ENCODE data around the gene SLC4A5.
"Not testable (repeated sequence)": the region's sequence is repeated elsewhere in the genome, so short reads cannot be mapped to it uniquely, and the experiment has no call there.

SLC4A5 gene

GRCh38 chr2:74367789-74368188, 24.6 kb upstream of the SLC4A5 start:
- no peak for DNase-seq (ENCODE audit: low read depth in 3 of 3)

GRCh38 chr2:74366036-74366435, 22.8 kb upstream of the SLC4A5 start:
- DNase-seq (ENCODE audit: low read depth in 3 of 3): no peak

- DNase-seq (ENCODE audit: low read depth in 3 of 3): no peak
Measured at GRCh38 chr2:74364533-74365505, 21.6 kb upstream of the SLC4A5 start.

GRCh38 chr2:74361327-74361726, 18.1 kb upstream of the SLC4A5 start:
- no peak for DNase-seq (ENCODE audit: low read depth in 3 of 3)

GRCh38 chr2:74357627-74358026, 14.4 kb upstream of the SLC4A5 start:
- no peak for DNase-seq (ENCODE audit: low read depth in 3 of 3)

GRCh38 chr2:74349889-74350288, 6.7 kb upstream of the SLC4A5 start:
- DNase-seq (ENCODE audit: low read depth in 3 of 3): no peak

- no peak for DNase-seq (ENCODE audit: low read depth in 3 of 3)
Measured at GRCh38 chr2:74347742-74348141, 4.5 kb upstream of the SLC4A5 start.

- DNase-seq (ENCODE audit: low read depth in 3 of 3): no peak
Measured at GRCh38 chr2:74347303-74347702, 4.1 kb upstream of the SLC4A5 start.

- no peak for DNase-seq (ENCODE audit: low read depth in 3 of 3)
Measured at GRCh38 chr2:74345272-74345943, 2.2 kb upstream of the SLC4A5 start.

- not testable (repeated sequence) for DNase-seq (ENCODE audit: low read depth in 3 of 3)
Measured at GRCh38 chr2:74336227-74336626, 7.0 kb downstream of the SLC4A5 start.

- peak; percentile 42 to 60 (median 56) for DNase-seq (ENCODE audit: low read depth in 3 of 3)
Measured at GRCh38 chr2:74334931-74335333, 8.3 kb downstream of the SLC4A5 start.

- no peak for DNase-seq (ENCODE audit: low read depth in 3 of 3)
Measured at GRCh38 chr2:74333896-74334586, 9.2 kb downstream of the SLC4A5 start.

GRCh38 chr2:74333175-74333574, 10.0 kb downstream of the SLC4A5 start:
- DNase-seq (ENCODE audit: low read depth in 3 of 3): no peak

GRCh38 chr2:74332550-74333174, 10.6 kb downstream of the SLC4A5 start:
- DNase-seq (ENCODE audit: low read depth in 3 of 3): no peak

- no peak for DNase-seq (ENCODE audit: low read depth in 3 of 3)
Measured at GRCh38 chr2:74328573-74328972, 14.6 kb downstream of the SLC4A5 start.

GRCh38 chr2:74328074-74328473, 15.1 kb downstream of the SLC4A5 start:
- no peak for DNase-seq (ENCODE audit: low read depth in 3 of 3)

GRCh38 chr2:74327627-74328026, 15.6 kb downstream of the SLC4A5 start:
- DNase-seq (ENCODE audit: low read depth in 3 of 3): no peak

- no peak for DNase-seq (ENCODE audit: low read depth in 3 of 3)
Measured at GRCh38 chr2:74327199-74327598, 16.0 kb downstream of the SLC4A5 start.

- no peak for DNase-seq (ENCODE audit: low read depth in 3 of 3)
Measured at GRCh38 chr2:74325815-74326214, 17.4 kb downstream of the SLC4A5 start.

- DNase-seq (ENCODE audit: low read depth in 3 of 3): no peak
Measured at GRCh38 chr2:74321737-74322136, 21.5 kb downstream of the SLC4A5 start.

GRCh38 chr2:74317701-74318100, 25.5 kb downstream of the SLC4A5 start:
- DNase-seq (ENCODE audit: low read depth in 3 of 3): no peak
